ENCODE results near the gene MCC.

DNA sequence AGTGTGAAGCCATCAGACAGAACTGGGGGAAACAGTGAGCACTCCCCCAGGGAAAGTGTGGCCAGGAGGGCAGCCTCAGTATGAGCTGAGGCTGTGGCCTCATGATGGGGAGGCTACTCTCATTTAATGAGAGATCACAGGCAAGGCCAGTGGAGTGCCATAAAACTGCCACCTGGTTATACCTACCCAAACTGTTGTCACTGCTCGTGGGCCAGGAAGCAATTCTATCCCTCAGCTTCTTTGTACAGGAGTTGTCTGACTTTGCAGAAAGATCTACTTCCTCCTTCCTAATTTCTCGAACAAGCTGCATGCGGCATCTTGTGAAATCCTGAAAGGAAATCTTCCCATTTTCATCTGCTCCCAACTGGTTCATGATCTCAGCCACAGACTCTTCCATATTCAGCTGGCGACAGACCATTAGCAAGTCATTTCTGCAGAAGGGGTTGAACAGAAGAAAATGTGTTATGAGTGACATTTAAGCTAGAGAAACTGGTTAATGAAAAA is 103.4 kb downstream of the MCC start:
- TF ChIP-seq CTCF (conservative IDR thresholded peaks at IDR 0.05), result no peak
- no peak for TF ChIP-seq ZFX (IDR thresholded peaks at IDR 0.05)
